GM18502 (cell line): ENCODE data around the gene RAD23B.

Experiments used
- ATAC-seq: cut with Tn5 transposase; IDR thresholded peaks from one replicate; pipeline ENCODE4 v1.9.1; 2021; ENCODE audit warnings: mild to moderate bottlenecking; ENCODE audit not compliant: unreplicated experiment, poor library complexity

The RAD23B gene

GRCh38 chr9:107363516-107364152, 80.6 kb downstream of the RAD23B start:
- ATAC-seq, result no peak

- no peak for ATAC-seq
Observed at GRCh38 chr9:107367727-107368502, 84.8 kb downstream of the RAD23B start.

DNA sequence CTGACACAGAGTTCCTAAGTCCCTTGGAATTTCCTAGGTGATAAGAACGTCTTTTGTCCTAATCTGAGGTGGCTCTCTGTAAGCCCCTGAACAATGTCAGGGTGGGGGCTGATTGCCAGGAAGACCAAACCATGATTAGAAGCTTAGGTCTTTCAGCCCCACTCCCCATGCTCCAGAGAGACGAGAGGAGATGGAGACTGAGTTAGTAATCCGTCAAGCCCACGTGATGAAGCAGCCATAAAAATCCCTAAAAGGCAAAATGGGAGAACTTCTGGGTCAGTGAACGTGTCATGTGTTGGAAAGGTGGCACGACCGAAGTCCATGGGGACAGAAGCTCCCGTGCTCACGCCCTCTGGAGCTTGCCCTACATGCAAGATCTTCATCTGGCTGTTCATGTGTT, 85.6 kb downstream of the RAD23B start:
- no peak for ATAC-seq

GRCh38 chr9:107373809-107374208, 90.7 kb downstream of the RAD23B start:
- ATAC-seq, result no peak

GRCh38 chr9:107375001-107375400, 91.9 kb downstream of the RAD23B start:
- ATAC-seq, result no peak

- no peak for ATAC-seq
Observed at GRCh38 chr9:107375651-107376369, 92.7 kb downstream of the RAD23B start.

DNA sequence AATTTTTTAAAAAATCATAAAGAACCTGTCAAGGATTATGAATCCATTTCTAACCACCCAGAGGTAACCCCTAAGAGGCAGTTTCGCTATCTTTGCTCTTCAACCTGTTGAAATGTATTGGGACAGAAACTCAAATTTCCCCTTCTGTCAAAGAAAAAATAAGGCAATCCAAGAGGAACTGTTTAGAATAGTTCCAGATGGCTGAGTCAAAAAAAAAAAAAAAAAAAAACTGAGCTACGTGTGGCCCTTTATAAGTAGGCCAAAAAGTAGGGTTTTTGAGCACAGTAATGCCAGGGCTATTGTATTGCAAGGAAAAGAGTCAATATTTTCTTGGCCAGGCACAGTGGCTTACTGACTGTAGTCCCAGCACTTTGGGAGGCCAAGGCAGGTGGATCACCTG, 94.9 kb downstream of the RAD23B start:
- ATAC-seq, result no peak
